IPS-18c (cell line): ENCODE results near the gene NFATC3.
"Not testable (repeated sequence)": the region's sequence is repeated elsewhere in the genome, so short reads cannot be mapped to it uniquely, and the experiment has no call there.

Experiments
- H3K4me3 ChIP-seq: 2 replicates; pipeline ENCODE4 v1.7.0; 2013; ENCODE audit warnings: low read depth, mild to moderate bottlenecking, low read length, moderate library complexity; ENCODE audit not compliant: insufficient read depth
- H3K9me3 ChIP-seq: one replicate; pipeline ENCODE4 v1.6.1; 2013; ENCODE audit warnings: mild to moderate bottlenecking, low read length, moderate library complexity; ENCODE audit not compliant: control insufficient read depth, insufficient read depth

NFATC3 gene

GRCh38 chr16:68131813-68132706, 46.9 kb downstream of the NFATC3 start:
- Histone ChIP-seq H3K9me3 (no peaks in the 10 kb centered on the region), H3K4me3 (no peak overlapping the region)

- H3K4me3 ChIP-seq, H3K9me3 ChIP-seq: not testable (repeated sequence)
Observed at GRCh38 chr16:68133000-68133399, 47.8 kb downstream of the NFATC3 start.

GRCh38 chr16:68134644-68135043, 49.5 kb downstream of the NFATC3 start:
- Histone ChIP-seq H3K9me3 (no peaks in the 10 kb centered on the region), H3K4me3 (no peak overlapping the region)

- Histone ChIP-seq H3K4me3 (no peak overlapping the region), H3K9me3 (no peaks in the 10 kb centered on the region)
Observed at GRCh38 chr16:68136515-68136914, 51.3 kb downstream of the NFATC3 start.

GRCh38 chr16:68144008-68144407, 58.8 kb downstream of the NFATC3 start:
- no peaks in the 10 kb centered on the region for H3K9me3 ChIP-seq
- no peak overlapping the region for H3K4me3 ChIP-seq

GRCh38 chr16:68146585-68146984, 61.4 kb downstream of the NFATC3 start:
- H3K4me3 ChIP-seq = no peak overlapping the region

GRCh38 chr16:68147444-68147843, 62.3 kb downstream of the NFATC3 start:
- H3K9me3 ChIP-seq = no peaks in the 10 kb centered on the region
- H3K4me3 ChIP-seq = no peak overlapping the region

More at GRCh38 chr16:68146585-68146984, 61.4 kb downstream of the NFATC3 start:
- H3K9me3 ChIP-seq = no peaks in the 10 kb centered on the region

GRCh38 chr16:68149596-68149995, 64.4 kb downstream of the NFATC3 start:
- no peaks in the 10 kb centered on the region for H3K9me3 ChIP-seq
- no peak overlapping the region for H3K4me3 ChIP-seq

- Histone ChIP-seq H3K4me3 (no peak overlapping the region), H3K9me3 (no peaks in the 10 kb centered on the region)
Observed at GRCh38 chr16:68155425-68155824, 70.3 kb downstream of the NFATC3 start.

- no peaks in the 10 kb centered on the region for H3K9me3 ChIP-seq
- no peak overlapping the region for H3K4me3 ChIP-seq
Observed at GRCh38 chr16:68162413-68162812, 77.2 kb downstream of the NFATC3 start.

GRCh38 chr16:68163275-68163674, 78.1 kb downstream of the NFATC3 start:
- not testable (repeated sequence) for H3K9me3 ChIP-seq, H3K4me3 ChIP-seq

GRCh38 chr16:68166264-68166663, 81.1 kb downstream of the NFATC3 start:
- no peaks in the 10 kb centered on the region for H3K9me3 ChIP-seq

GRCh38 chr16:68179196-68179795, 94.1 kb downstream of the NFATC3 start:
- Histone ChIP-seq H3K4me3 (no peak overlapping the region), H3K9me3 (no peaks in the 10 kb centered on the region)

More at GRCh38 chr16:68166264-68166663, 81.1 kb downstream of the NFATC3 start:
- H3K4me3 ChIP-seq = no peak overlapping the region

- Histone ChIP-seq H3K9me3 (no peaks in the 10 kb centered on the region), H3K4me3 (no peak overlapping the region)
Observed at GRCh38 chr16:68179855-68180254, 94.7 kb downstream of the NFATC3 start.

- no peaks in the 10 kb centered on the region for H3K9me3 ChIP-seq
- H3K4me3 ChIP-seq = no peak overlapping the region
Observed at GRCh38 chr16:68183046-68183445, 97.9 kb downstream of the NFATC3 start.

- no peak overlapping the region for H3K4me3 ChIP-seq
- no peaks in the 10 kb centered on the region for H3K9me3 ChIP-seq
Observed at GRCh38 chr16:68186877-68187276, 101.7 kb downstream of the NFATC3 start.

- Histone ChIP-seq H3K4me3 (no peak overlapping the region), H3K9me3 (no peaks in the 10 kb centered on the region)
Observed at GRCh38 chr16:68187505-68187904, 102.3 kb downstream of the NFATC3 start.

- Histone ChIP-seq H3K4me3 (no peak overlapping the region), H3K9me3 (no peaks in the 10 kb centered on the region)
Observed at GRCh38 chr16:68188170-68188569, 103.0 kb downstream of the NFATC3 start.
